Suppressor macrophage (primary cell): Measurements from ENCODE around the gene NUP62CL.
"Not testable (repeated sequence)": the region's sequence is repeated elsewhere in the genome, so short reads cannot be mapped to it uniquely, and the experiment has no call there.

Experiments used
- DNase-seq, 4 experiments: peaks; one replicate each; pipeline ENCODE4 v3.0.0-alpha.2; 2020 to 2022
- total RNA-seq, 17 experiments: gene quantifications; one replicate each; lab custom pipeline; 2026; ENCODE audit warnings: mixed read lengths in 6 of 17, inconsistent platforms in 3 of 17; lab: John Stamatoyannopoulos, UW

The NUP62CL gene, protein sequence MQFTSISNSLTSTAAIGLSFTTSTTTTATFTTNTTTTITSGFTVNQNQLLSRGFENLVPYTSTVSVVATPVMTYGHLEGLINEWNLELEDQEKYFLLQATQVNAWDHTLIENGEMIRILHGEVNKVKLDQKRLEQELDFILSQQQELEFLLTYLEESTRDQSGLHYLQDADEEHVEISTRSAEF
- 0 to 0.77 (median 0.11) reads per million in 17 experiments for total RNA-seq

DNA sequence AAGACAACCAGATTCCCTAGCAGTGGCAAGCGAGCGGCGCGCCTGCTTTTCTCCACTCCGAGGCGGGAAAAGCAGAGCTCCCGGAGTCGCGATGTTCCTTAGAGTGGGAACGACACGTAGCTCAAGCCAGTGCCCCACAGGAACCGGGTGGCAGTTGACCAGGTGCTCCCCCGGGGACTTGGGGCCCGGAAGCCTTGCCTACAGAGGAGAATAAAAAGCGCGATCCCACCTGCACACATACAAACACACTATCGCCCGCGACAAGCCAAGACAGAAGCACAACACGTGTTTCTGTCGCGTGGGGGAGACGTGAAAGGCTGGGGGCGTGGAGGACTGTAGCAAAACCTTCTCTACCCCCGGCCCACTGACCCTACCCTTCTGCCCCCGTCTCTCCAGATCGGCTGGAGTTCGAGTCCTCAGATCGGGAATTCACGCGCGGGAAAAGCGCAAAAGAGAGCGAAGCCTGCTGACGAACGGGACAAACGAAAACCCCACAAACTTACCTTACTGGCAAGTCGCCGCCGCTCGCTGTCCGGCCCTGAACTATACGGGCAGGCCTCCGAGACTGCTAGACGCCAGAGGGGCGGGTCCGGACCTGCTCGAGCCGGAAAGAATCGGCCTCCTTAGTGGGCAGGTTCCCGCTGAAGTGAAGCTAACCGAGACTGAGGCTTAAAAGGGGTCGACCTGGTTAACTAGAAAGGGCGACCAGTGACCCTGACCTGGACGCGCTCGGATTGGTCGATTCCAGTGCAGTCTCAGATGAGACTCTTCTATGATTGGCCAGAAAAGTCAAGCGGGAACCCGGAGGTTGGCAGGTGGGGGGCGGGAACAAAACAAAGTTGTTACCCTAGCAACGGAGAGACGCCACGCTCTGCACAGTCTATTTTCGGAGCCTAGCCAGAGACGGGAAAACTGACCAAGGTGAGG, at the start of gene NUP62CL, which contains the start of gene DNAAF6:
TSS of gene NUP62CL (minus strand) at position 664 of the 927 bp plus-strand sequence. CDS start 31,287 bp downstream, outside the sequence.
TSS of gene DNAAF6 (plus strand) at position 842 of the 927 bp plus-strand sequence. CDS start 6,265 bp downstream, outside the sequence.
- DNase-seq, result peak; percentile 18 to 56 (median 44)

DNA sequence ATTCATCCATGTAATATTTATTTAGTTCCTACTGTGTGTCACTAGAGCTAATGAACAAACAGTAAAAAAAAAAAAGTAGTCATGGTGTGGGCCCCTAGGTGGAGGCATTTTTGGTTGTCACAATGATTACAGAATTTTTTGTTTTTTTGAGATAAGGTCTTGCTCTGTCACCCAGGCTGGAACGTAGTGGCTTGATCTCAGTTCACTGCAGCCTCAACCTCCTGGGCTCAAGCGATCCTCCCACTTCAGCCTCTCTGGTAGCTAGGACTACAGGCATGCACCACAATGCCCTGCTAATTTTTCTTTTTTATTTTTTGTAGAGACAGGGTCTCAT, 22.2 kb upstream of the NUP62CL start:
- DNase-seq, result no peak

DNA sequence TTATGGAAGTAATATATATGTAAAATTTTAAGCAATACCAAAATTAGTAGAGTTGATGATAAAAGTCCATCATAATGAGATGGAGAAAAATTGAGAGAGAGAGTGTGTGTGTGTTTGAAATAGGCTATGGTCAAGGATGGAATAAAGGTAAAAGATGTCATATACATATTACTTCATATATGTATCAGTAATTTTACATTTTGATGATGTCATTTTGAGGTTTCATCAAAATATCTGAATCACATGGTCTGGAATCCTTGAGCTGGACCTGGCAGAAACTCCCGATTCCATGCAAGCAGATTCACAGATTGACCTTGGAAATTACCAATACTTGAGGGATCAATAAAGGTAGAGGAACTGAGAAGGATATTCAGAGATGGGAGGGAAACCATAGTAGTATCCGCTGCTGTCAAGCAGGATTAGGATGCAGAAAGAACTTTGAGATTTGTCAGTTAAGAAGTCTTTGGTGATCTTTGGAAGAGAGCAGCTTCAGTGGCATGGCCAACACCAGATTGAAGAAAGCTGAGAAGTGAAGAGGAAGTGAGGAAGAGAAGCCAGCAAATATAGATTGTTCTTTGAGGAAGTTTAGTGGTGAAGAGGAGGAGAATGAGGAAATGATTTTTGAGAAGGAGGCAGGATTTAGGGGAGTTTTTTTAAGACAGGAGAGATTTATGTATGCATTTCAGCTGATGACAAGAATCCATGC, 21.7 kb upstream of the NUP62CL start:
- peak; percentile 1 to 52 (median 30) for DNase-seq

DNA sequence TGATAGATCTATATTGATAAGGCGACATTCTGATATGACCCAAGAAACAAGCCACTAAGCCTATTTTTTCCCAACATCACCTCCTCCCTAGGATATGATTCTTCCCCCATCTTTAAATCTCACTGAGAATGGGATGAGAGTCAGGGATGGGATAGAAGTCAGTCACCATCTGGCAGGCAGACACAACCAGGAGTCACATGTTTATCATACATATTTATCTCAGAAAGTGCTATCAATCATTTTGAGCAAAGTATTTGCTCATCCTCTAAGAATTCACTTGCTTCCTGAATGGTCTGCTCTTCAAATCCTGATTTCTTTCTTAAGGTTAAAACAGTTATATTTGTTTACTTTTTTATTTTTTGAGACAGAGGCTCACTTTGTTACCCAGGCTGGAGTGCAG, 20.5 kb upstream of the NUP62CL start:
- DNase-seq, result no peak

DNA sequence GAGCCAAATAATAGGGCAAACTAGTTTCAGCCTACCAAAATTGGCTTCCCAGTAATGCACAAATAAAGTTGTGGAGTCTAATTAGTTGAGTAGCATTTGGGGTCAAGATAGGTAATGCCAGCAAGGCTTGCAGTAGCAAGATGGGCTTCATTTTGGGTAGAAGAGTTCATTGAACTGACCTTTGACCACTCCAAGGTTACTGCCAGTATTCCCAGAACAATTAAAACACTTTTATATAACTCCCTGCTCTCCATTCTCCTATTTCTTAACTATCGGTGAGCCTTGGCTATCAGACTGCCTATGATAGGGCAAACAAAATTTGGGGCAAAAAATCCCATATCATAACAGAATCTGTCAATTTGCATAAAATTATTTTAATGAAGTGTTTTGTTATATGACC, 7.2 kb upstream of the NUP62CL start:
- DNase-seq, result no peak

DNA sequence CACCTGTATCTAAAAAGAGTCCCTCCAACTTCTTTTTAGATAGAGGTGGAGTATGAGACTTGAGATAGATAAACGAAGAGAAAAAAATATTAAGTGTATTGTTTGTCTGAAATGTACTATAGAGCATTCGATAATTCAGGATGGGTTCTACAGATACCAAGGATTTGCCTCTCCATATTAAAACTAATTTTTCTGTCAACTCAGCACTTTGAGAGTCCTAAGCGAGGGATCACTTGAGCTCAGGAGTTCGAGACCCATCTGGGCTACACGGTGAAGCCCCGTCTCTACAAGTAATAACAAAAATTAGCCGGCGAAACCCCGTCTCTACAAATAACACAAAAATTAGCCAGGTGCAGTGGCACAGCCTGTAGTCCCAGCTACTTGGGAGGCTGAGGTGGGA, 1.7 kb upstream of the NUP62CL start:
- DNase-seq, result no peak

DNA sequence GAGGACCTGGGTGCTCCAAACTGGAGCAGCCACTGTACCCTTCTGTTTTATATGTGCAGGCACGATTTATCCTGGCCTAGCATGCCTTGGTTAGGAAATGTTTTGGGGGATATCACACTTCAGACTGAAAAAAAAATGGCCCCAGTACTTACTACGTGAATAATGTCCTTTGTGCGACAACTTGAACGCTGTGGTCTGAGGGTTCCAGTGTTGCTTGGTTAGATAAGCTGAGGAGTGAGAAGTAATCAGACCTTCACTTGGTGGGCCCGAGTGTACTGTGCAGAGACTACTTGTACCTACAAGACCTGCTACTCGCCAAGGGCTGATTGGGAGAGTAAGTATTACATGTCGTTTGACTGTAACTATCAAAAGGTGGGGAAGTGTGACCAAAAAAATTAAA, 856 bp upstream of the NUP62CL start:
- no peak for DNase-seq

DNA sequence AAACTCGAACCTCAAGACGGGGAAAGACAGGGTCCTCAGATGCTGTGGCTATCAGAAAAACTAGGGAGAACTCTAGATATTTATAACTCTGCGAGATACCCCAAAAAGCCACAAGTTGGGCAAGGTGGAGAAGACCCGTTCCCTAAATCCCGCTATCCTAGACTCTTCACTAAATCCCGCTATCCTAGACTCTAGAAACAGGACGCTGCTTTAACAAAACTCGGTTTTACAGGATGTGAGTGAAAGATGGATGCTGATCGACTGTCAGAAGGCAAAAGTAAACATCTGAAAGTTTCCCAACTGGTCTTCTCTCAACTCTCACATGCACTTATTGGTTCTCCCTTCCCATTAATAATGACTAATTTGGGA, 448 bp upstream of the NUP62CL start:
- no peak for DNase-seq

DNA sequence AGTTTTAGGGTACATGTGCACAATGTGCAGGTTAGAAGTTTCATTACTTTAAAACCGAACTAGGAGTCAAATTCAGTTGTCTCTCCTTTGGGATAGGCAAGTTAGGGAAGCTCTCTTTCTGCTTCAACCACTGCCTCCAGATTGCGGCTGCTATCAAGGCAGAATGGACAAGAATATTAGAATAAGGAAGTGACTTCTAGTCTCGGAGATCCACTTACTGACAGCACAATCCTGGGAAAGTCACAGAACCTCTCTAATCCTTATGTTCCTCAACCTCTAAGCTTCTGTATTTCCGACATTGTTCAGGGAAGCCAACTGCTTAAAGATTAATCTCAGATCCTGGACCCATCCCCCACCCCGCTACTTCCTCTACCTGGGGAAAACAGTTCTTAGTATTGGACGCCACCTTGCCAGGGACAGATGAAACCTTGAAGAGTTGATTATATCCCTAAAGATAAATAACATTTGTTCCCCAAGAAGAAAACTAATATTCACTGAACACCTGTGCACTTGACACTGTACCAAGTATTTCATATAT, 2.1 kb downstream of the NUP62CL start:
- DNase-seq, result peak in 1 of 4 experiments; percentile 0

DNA sequence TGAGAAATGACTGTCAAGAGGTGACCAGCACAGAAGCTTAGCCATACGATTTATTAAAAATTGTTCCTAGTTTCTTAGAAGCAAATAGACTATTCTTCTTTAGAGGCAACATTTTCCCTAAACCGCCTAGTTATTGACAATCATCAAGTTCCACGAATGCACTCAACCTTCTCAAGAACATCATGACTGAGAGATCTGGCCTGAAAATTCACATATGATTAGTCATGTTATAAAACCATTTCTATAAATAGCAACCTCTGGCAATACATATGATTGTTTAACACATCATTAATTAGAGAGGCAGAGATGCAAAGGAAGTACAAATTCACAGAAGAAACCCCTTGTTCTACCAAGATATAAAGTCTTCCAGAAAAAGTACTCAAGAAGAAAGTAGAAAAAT, 6.7 kb downstream of the NUP62CL start:
- no peak for DNase-seq

DNA sequence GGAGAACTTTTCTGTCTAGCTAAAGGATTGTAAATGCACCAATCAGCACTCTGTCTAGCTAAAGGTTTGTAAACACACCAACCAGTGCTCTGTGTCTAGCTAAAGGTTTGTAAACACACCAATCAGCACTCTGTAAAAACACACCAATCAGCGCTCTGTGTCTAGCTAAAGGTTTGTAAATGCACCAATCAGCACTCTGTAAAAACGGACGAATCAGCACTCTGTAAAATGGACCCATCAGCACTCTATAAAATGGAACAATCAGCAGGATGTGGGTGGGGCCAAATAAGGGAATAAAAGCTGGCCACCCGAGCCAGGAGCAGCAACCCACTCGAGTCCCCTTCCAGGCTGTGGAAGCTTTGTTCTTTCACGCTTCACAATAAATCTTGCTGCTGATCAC, 8.2 kb downstream of the NUP62CL start:
- not testable (repeated sequence) for DNase-seq

DNA sequence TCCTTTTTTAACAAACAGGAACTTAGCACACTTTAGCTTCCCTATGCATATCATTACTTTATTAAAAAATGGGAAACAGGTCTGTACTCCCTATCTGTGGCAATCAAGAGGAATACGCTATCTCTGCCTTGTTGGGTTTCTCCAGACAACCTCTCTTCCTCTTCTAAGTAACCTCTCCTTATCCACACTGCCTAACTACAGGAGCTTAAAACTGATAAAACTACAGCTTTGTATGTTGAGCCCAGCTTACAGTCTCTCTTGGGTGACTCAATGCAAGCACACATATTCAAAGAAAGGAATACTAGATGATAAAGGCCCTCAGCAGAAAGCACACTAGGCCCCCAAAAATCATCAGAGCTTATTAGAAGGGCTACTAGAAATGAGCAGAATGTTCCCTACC, 8.9 kb downstream of the NUP62CL start:
- DNase-seq, result no peak

DNA sequence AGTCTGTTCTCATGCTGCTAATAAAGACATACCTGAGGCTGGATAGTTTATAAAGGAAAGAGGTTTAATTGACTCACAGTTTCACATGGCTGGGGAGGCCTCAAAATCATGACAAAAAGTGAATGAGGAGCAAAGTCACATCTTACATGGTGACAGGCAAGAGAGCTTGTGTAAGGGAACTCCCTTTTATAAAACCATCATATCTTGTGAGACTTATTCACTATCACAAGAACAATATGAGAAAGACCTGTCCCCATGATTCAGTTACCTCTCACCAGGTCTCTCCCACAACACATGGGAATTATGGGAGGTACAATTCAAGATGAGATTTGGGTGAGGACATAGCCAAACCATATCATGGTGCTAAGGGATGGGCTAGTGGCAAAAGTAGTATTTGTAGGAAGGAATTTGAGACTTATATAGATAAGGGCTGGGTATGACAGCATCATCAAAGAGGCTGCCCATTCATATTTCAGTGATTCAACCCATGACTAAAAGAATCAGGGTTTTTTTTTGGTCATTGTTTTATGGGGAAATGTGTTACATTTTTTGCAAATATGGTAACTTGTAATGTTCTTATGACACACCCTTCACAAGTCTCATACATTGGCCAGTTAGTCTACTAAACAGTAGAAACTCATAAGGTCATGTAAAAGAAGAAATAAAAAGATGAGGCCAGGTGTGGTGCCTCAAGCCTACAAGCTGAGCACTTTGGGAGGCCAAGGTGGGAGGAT, 34.7 kb downstream of the NUP62CL start:
- no peak for DNase-seq

DNA sequence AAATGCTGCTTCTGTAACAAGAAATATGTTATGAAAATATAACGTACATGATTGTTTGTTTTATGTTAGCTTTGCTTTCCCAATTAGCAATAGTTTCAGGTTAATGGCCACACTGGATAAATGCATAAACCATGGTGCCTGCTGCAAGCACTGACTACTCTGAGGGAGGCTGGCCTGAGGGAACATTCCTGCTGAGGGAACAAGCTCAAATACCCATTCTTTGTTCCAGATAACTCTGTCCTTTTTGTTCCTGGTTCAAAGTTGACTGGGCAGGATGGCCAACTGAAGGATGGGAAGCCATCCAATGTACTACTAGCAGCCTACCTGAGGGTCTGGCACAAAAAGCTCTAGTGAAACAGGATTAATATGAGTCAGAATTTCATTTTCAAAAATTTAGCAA, 37.5 kb downstream of the NUP62CL start:
- DNase-seq, result no peak

DNA sequence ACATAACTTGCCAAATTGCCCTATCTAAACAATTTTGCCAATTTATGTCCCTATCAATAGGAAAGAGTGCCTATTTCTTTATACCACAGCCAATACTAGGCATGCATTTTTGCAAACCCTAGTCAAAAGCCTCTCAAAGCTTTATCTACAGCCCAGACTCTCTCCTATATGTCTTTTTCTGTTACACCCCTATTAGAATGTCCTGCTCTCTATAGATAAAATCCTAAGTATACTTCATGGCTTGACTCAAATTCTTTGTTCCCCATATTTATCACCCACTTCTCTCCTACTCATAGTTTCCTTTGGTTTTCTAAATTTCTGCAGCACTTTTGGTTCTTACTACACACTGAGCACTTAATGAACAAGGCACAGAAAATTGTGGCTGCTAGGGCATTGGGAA, 38.0 kb downstream of the NUP62CL start:
- DNase-seq, result peak in 1 of 4 experiments; percentile 0

DNA sequence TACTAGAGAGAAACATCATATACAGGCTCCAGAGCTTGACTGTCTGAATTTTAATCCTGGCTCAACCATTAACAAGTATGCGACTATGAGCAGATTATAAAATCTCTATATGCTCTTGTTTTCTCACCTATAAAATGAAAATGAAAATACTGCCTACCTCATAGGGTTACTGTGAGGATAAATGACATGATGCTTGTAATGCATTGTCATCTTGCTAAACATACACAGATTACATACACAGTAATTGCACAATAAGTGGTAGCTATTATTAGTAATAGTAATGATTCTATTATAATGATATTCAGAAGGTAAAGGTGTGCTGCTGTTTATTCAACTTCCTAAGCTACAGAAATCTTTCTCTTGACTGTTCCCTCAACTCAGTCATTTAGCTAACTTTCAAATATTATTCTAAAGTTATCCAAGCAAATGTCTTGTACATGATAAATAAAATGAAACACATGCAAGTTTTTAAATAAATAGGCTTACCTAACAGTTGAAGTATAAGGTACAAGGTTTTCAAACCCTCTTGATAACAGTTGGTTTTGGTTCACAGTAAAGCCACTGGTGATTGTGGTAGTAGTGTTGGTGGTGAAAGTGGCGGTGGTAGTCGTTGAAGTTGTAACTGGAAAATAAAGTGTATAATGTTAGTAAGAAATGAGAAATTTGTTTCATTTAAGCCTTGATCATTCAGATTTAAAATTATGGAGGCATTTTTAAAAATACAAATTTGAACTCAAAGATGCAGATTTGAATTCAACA, 38.9 kb downstream of the NUP62CL start:
- DNase-seq, result no peak

DNA sequence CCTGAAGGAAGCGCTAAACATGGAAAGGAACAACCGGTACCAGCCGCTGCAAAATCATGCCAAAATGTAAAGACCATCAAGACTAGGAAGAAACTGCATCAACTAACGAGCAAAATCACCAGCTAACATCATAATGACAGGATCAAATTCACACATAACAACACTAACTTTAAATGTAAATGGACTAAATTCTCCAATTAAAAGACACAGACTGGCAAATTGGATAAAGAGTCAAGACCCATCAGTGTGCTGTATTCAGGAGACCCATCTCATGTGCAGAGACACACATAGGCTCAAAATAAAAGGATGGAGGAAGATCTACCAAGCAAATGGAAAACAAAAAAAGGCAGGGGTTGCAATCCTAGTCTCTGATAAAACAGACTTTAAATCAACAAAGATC, 48.6 kb downstream of the NUP62CL start:
- DNase-seq, result not testable (repeated sequence)

DNA sequence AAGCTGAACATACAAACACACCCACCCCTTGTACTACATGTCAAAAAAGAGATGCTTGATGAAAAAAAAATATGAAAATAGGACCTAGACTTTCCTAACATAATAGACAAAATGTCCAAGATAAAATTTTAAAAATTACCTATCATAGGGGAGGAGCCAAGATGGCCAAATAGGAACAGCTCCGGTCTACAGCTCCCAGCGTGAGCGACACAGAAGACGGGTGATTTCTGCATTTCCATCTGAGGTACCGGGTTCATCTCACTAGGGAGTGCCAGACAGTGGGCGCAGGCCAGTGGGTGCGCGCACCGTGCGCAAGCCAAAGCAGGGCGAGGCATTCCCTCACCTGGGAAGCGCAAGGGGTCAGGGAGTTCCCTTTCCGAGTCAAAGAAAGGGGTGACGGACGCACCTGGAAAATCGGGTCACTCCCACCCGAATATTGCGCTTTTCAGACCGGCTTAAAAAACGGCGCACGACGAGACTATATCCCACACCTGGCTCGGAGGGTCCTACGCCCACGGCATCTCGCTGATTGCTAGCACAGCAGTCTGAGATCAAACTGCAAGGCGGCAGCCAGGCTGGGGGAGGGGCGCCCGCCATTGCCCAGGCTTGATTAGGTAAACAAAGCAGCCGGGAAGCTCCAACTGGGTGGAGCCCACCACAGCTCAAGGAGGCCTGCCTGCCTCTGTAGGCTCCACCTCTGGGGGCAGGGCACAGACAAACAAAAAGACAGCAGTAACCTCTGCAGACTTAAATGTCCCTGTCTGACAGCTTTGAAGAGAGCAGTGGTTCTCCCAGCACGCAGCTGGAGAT, 50.4 kb downstream of the NUP62CL start:
- not testable (repeated sequence) for DNase-seq

DNA sequence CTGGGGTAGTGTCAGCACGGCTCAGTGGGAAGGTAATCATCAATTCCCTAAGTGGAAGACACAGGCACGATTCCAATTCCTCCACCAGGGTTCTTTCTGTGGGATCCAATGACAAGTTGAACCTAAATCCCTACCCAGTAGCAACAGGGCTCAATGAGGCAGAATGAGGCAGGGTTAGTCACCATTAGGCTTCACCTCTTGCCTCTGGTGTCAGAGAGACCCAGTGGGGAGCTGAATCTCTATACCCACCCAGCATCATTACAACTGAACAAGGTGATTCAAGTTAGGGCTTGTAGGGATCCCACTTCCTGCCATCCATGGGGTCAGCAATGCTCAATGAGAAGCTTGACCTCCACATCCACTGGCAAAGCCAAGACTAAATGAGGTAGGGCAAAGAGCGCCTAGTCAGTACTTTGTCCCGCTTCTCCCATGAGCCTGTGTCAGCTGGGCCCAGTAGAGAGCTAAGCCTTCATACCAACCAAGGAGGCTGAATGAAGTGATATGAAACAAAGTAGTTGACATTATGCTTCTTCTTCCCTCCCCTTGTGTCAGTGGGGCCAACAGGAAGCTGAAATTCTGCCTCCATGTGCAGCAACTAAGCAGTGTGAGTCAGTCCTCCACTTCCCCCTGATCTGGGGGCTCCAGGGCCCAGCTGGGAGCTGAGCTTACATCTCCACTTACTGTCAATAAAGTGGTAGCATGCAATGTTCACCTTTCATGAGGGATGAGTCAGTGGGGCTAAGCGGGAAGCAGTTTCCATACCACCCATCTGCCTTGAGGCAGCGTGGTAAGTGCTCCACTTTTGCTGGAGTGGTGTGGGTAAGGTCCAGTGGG, 51.2 kb downstream of the NUP62CL start:
- peak; percentile 15 to 52 (median 46) for DNase-seq

DNA sequence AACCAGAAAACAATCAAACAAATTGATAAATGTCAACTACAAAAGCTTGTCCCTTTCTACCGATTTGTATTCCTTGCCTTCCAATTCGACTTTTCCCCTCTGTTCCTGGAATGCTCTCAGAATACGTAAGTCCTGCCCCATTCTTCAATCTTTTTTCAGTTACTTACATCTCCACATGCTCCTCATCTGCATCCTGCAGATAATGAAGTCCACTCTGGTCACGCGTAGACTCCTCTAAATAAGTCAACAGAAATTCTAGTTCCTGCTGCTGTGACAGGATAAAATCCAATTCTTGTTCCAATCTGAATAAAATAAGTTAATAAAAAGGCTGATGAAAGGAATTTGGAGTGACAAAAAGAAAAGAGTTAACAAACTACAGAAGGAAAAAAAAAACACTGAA, 53.2 kb downstream of the NUP62CL start:
- no peak for DNase-seq
